Suprapubic skin (tissue), 4 donors: ENCODE results near the gene TMUB1. TPM values are rescaled to one million over a fixed set of nuclear protein-coding genes. Genes with fewer than 3 reads are reported as not detected.

Experiments
- DNase-seq, 2 donors: peaks; one replicate each; pipeline ENCODE4 v3.0.0-alpha.2; 2019; ENCODE audit warnings: low spot score in 2 of 2
- H3K27ac ChIP-seq: fragments of 200-600 bp; sonication (generic); one replicate; pipeline ENCODE4 v1.5.1; 2019
- H3K27me3 ChIP-seq: fragments of 200-600 bp; sonication (generic); one replicate; pipeline ENCODE4 v1.5.1; 2019
- H3K36me3 ChIP-seq: fragments of 200-600 bp; sonication (generic); one replicate; pipeline ENCODE4 v1.5.1; 2019
- H3K4me1 ChIP-seq: fragments of 200-600 bp; sonication (generic); one replicate; pipeline ENCODE4 v1.5.1; 2019
- H3K4me3 ChIP-seq: fragments of 200-600 bp; sonication (generic); one replicate; pipeline ENCODE4 v1.5.1; 2019; ENCODE audit warnings: mild to moderate bottlenecking
- H3K9me3 ChIP-seq: fragments of 200-600 bp; sonication (generic); one replicate; pipeline ENCODE4 v1.5.1; 2019
- EP300 ChIP-seq: sonication (generic); formaldehyde crosslinking; IDR thresholded peaks from one replicate; pipeline ENCODE4 v1.6.1; 2017; ENCODE audit warnings: antibody characterized with exemption
- POLR2A ChIP-seq, 2 donors: fragments of 450-650 bp; IDR thresholded peaks; one replicate each; pipeline ENCODE4 v1.6.1; 2017; ENCODE audit warnings: antibody characterized with exemption in 2 of 2, mild to moderate bottlenecking in 2 of 2, moderate library complexity in 2 of 2
- POLR2AphosphoS5 ChIP-seq, 3 donors: sonication (generic); formaldehyde crosslinking; IDR thresholded peaks; one replicate each; pipeline ENCODE4 v1.6.1; 2017; ENCODE audit warnings: antibody characterized with exemption in 3 of 3
- WGBS: methylation state at CpG from one replicate; pipeline ENCODE4 v1.1.5; 2018; 5-methylcytosine and 5-hydroxymethylcytosine counted together
- total RNA-seq, 4 donors: library from RNA; depleted of rRNA; stranded (reverse); fragments of >200 nt; gene quantifications; one replicate each; pipeline ENCODE4 v1.1.0, GENCODE V29; 2016
- TF ChIP-seq, protein P1 (sequence below), 2 donors: fragments of 200-600 bp in 1 of 2; fragments of 450-650 bp in 1 of 2; sonication (generic) in 1 of 2; IDR thresholded peaks; one replicate each; pipeline ENCODE4 v1.5.1; 2016 to 2019; ENCODE audit warnings: antibody characterized with exemption in 2 of 2, mild to moderate bottlenecking in 1 of 2, moderate library complexity in 1 of 2

Gene TMUB1
- total RNA-seq, 4 donors from 2014 or later, result 32.5 to 50.3 (median 45.7) TPM

DNA sequence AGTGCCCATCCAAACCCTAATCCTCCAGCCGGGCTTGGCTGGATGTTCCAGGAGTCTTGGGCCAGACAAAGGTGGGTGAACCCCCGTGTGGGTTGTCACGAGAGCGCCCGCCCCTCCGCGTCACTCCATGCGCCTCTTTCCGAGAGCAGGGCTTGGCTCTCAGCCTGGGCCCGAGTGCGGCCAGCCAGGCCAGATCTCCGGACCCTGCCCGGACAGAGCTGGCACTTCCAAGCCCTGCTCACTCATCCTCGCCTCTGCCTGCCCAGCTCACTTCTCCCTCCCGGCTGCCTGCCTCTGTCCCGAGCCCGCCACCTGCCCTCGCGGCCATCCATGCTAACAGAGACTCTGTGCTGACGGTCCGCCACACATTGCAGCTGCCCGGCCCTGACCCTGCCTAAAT, 37.6 kb upstream of the TMUB1 start:
- Histone ChIP-seq H3K4me1 (peaks cover 43% of the 10 kb centered on the region), H3K4me3 (no peak overlapping the region), H3K27ac (no peak overlapping the region), H3K9me3 (no peaks in the 10 kb centered on the region), H3K36me3 (peaks cover 70% of the 10 kb centered on the region), H3K27me3 (no peaks in the 10 kb centered on the region)
- WGBS, result 93% methylated on average over 19 of the region's 22 CpGs
- no peak for DNase-seq
- TF ChIP-seq, protein P1, sequence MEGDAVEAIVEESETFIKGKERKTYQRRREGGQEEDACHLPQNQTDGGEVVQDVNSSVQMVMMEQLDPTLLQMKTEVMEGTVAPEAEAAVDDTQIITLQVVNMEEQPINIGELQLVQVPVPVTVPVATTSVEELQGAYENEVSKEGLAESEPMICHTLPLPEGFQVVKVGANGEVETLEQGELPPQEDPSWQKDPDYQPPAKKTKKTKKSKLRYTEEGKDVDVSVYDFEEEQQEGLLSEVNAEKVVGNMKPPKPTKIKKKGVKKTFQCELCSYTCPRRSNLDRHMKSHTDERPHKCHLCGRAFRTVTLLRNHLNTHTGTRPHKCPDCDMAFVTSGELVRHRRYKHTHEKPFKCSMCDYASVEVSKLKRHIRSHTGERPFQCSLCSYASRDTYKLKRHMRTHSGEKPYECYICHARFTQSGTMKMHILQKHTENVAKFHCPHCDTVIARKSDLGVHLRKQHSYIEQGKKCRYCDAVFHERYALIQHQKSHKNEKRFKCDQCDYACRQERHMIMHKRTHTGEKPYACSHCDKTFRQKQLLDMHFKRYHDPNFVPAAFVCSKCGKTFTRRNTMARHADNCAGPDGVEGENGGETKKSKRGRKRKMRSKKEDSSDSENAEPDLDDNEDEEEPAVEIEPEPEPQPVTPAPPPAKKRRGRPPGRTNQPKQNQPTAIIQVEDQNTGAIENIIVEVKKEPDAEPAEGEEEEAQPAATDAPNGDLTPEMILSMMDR (IDR thresholded peaks at IDR 0.05), result no peak
- no peak for TF ChIP-seq POLR2AphosphoS5 (IDR thresholded peaks at IDR 0.05)
- TF ChIP-seq EP300, result no peak

DNA sequence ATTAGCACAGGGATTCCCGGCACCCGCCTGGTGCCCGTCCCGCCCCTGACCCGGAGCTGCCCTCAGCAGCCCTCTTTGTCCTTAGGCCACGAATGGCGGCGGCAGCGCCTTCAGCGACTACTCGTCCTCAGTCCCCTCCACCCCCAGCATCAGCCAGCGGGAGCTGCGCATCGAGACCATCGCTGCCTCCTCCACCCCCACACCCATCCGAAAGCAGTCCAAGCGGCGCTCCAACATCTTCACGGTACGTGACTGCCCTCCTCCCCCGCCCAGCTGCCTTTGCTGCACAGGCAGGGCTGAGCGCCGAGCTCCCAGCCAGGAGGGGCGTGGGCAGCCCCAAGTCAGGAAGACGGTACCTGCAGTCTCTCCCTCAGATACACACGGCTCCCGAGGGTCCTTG, 36.6 kb upstream of the TMUB1 start:
- no peak overlapping the region for H3K4me3 ChIP-seq
- 86% methylated on average over 21 of the region's 27 CpGs for WGBS
- H3K27ac ChIP-seq, result no peak overlapping the region
- H3K4me1 ChIP-seq, result peaks cover 37% of the 10 kb centered on the region
- H3K36me3 ChIP-seq, result peaks cover 68% of the 10 kb centered on the region
- H3K27me3 ChIP-seq, result no peaks in the 10 kb centered on the region
- DNase-seq, result no peak
- no peak for TF ChIP-seq POLR2AphosphoS5 (IDR thresholded peaks at IDR 0.05)
- TF ChIP-seq, protein P1 (IDR thresholded peaks at IDR 0.05), result no peak
- no peak for TF ChIP-seq POLR2A (IDR thresholded peaks at IDR 0.05)
- no peak for TF ChIP-seq EP300
- no peaks in the 10 kb centered on the region for H3K9me3 ChIP-seq

DNA sequence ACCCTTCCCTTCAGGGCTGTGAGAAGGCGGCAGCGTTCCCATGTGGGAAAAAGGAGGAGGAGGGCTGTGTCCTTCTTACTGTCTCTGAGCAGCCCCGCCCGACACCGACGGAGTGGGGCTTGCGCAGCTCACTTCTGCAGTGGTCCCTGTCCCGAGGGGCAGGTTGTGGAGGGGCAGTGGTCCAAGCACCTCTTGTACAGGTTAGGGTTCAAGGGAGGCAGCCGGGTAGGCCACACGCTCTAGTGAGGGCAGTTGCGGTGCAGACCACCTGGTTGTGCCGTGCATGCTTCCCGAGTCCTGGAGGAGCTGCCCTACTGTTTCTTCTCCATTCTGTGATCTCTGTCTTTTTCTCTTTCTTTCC, 35.7 kb upstream of the TMUB1 start:
- peaks cover 63% of the 10 kb centered on the region for H3K36me3 ChIP-seq
- no peak for DNase-seq
- H3K4me3 ChIP-seq, result no peak overlapping the region
- H3K27ac ChIP-seq, result no peak overlapping the region
- 96% methylated on average over 11 of the region's 13 CpGs for WGBS
- no peaks in the 10 kb centered on the region for H3K27me3 ChIP-seq
- H3K4me1 ChIP-seq, result peaks cover 33% of the 10 kb centered on the region
- no peaks in the 10 kb centered on the region for H3K9me3 ChIP-seq
- TF ChIP-seq POLR2A (IDR thresholded peaks at IDR 0.05) (no peak), POLR2AphosphoS5 (IDR thresholded peaks at IDR 0.05) (no peak), EP300 (no peak)
- TF ChIP-seq, protein P1 (IDR thresholded peaks at IDR 0.05), result no peak

DNA sequence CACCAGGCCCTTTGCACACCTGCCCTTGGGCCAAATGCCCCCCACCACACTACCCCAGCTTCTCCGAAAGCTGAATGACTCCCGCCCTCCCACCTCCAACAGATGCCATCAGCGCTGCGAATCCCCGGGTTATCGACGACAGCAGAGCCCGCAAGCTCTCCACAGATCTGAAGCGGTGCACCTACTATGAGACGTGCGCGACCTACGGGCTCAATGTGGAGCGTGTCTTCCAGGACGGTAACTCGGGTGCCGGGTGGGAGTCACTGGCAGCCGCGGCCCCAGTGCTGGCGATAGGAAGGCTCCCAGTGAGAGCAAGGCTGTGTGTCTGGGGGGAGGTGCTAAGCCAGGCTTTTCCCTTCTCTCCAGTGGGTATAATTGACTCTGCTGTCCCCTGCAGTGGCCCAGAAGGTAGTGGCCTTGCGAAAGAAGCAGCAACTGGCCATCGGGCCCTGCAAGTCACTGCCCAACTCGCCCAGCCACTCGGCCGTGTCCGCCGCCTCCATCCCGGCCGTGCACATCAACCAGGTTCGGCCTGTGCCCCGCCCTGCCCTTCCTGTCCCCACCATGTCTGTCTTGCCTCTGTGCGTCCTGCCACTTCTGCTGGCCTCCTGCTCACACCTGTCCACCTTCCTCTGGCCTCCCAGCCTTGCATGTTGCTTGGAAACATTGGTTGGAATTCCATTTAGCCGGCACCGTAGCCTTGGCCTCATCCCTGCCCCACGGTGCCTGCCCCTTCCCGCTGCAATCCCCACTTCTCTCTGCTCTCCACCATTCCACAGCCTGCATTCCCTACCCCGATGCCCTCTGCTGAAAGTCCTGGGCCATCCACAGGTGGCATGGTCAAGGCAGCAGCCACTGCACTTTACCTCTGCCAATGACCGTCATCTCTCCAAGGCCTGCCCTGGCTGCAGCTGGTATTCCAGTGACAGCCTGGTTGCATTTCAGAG, 35.1 kb upstream of the TMUB1 start:
- H3K4me3 ChIP-seq, result no peak overlapping the region
- 93% methylated on average over 33 of the region's 38 CpGs for WGBS
- TF ChIP-seq EP300 (no peak), POLR2A (IDR thresholded peaks at IDR 0.05) (no peak), POLR2AphosphoS5 (IDR thresholded peaks at IDR 0.05) (no peak)
- TF ChIP-seq, protein P1 (IDR thresholded peaks at IDR 0.05), result no peak
- no peaks in the 10 kb centered on the region for H3K27me3 ChIP-seq
- H3K27ac ChIP-seq, result no peak overlapping the region
- peaks cover 58% of the 10 kb centered on the region for H3K36me3 ChIP-seq
- H3K9me3 ChIP-seq, result no peaks in the 10 kb centered on the region
- H3K4me1 ChIP-seq, result peaks cover 40% of the 10 kb centered on the region
- DNase-seq, result no peak

DNA sequence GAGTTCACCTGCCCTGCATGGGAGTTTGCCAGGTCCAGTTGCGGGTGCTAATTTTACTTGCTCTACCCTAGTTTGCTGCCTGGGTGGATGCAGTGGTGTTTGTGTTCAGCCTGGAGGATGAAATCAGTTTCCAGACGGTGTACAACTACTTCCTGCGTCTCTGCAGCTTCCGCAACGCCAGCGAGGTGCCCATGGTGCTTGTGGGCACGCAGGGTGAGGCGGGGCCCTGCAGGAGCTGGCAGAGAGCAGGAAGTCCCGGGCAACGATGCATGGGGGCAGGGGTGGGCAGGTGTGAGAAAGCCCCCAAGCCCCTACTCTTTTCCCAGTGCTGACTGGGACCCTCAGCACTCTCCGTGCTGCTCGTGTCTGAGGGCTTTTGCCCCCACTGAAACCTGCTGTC, 34.3 kb upstream of the TMUB1 start:
- peaks cover 42% of the 10 kb centered on the region for H3K4me1 ChIP-seq
- TF ChIP-seq EP300 (no peak), POLR2A (IDR thresholded peaks at IDR 0.05) (no peak), POLR2AphosphoS5 (IDR thresholded peaks at IDR 0.05) (no peak)
- TF ChIP-seq, protein P1 (IDR thresholded peaks at IDR 0.05), result no peak
- peak overlapping the region; percentile 55 for H3K4me3 ChIP-seq
- no peak for DNase-seq
- WGBS, result 28% methylated on average over 7 of the region's 12 CpGs
- no peaks in the 10 kb centered on the region for H3K27me3 ChIP-seq
- H3K9me3 ChIP-seq, result no peaks in the 10 kb centered on the region
- peaks cover 50% of the 10 kb centered on the region for H3K36me3 ChIP-seq
- H3K27ac ChIP-seq, result no peak overlapping the region
